Measurements from ENCODE around the gene MAFG. TPM values are rescaled to one million over a fixed set of nuclear protein-coding genes. Genes with fewer than 3 reads are reported as not detected.
A peak's percentile ranks its signal among the peaks of the same experiment; 100 is the strongest.

Gene MAFG
- total and polyA plus RNA-seq, 2 of the 13 experiments (the other 11 are each of a cell fraction or from before 2014, with no cell fraction given), result 14.5 to 20.0 TPM

DNA sequence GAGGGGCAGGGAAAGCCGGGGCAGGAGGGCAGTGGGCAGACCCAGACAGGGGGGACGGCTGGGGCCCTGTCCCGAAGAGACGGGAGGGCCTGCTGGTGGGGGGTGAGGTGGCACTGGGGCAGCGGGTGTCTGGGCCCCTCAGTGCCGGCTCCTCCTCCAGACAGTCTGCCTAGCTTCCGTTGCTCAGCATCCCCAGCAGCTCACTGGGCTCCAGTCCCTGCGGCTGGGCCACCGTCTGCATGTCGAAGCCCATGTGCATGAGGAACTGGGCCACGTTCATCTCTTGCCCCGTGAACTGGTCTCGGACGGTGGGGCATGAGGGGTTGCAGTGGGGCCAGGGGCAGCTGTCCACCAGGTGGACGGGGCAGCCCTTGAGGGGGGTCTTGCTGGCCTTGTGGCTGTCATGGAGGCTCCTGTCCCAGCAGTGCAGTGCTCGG lies 25.3 kb upstream of the MAFG start (continued):
- TF ChIP-seq, protein P1, sequence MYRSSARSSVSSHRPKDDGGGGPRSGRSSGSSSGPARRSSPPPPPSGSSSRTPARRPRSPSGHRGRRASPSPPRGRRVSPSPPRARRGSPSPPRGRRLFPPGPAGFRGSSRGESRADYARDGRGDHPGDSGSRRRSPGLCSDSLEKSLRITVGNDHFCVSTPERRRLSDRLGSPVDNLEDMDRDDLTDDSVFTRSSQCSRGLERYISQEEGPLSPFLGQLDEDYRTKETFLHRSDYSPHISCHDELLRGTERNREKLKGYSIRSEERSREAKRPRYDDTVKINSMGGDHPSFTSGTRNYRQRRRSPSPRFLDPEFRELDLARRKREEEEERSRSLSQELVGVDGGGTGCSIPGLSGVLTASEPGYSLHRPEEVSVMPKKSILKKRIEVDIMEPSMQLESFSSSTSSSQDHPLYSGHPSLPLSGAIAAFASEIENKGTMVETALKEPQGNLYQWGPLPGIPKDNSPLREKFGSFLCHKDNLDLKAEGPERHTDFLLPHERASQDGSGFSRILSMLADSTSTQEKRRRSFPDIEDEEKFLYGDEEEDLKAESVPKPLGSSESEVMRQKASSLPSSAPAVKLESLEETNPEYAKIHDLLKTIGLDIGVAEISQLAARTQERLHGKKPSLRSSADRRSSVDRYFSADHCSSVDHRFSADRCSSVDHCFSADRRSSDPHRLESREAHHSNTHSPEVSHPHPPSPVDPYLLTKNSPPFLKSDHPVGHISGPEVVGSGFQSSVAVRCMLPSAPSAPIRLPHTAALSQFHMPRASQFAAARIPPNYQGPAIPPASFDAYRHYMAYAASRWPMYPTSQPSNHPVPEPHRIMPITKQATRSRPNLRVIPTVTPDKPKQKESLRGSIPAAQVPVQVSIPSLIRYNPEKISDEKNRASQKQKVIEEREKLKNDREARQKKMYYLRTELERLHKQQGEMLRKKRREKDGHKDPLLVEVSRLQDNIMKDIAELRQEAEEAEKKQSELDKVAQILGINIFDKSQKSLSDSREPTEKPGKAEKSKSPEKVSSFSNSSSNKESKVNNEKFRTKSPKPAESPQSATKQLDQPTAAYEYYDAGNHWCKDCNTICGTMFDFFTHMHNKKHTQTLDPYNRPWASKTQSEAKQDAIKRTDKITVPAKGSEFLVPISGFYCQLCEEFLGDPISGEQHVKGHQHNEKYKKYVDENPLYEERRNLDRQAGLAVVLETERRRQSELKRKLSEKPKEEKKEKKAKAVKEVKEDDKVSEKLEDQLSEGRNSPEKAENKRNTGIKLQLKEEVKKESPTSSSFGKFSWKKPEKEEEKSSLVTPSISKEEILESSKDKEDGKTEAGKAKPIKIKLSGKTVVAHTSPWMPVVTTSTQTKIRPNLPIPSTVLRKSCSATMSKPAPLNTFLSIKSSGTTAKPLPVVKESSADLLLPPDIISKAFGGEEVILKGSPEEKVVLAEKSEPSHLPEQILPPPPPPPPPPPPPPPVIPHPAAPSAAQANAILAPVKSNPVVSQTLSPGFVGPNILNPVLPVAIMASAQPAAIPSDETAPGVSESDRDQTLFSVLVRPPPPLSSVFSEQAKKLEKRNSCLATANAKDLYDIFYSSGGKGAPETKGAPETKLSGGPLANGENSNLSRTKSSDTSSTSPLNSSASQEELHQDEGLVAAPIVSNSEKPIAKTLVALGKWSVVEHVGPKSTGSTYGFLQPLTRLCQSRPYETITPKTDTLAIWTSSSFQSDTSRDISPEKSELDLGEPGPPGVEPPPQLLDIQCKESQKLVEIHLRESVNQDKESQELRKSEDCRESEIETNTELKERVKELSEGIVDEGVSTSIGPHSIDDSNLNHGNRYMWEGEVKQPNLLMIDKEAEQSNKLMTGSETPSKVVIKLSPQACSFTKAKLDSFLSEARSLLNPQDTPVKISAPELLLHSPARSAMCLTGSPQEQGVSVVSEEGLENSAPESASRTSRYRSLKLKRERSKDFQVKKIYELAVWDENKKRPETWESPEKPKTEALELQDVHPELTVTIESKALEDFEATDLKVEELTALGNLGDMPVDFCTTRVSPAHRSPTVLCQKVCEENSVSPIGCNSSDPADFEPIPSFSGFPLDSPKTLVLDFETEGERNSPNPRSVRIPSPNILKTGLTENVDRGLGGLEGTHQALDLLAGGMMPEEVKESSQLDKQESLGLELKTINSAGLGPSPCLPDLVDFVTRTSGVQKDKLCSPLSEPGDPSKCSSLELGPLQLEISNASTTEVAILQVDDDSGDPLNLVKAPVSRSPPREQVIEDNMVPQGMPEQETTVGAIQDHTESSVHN (CRISPR knock-in tag; IDR thresholded peaks at IDR 0.05), result 0 out of 2 replicates have a peak, but pooled peaks have one; percentile 73
- TF ChIP-seq MYNN (CRISPR knock-in tag; IDR thresholded peaks at IDR 0.05; ENCODE audit: low read depth), result no peak
- TF ChIP-seq, protein P2, sequence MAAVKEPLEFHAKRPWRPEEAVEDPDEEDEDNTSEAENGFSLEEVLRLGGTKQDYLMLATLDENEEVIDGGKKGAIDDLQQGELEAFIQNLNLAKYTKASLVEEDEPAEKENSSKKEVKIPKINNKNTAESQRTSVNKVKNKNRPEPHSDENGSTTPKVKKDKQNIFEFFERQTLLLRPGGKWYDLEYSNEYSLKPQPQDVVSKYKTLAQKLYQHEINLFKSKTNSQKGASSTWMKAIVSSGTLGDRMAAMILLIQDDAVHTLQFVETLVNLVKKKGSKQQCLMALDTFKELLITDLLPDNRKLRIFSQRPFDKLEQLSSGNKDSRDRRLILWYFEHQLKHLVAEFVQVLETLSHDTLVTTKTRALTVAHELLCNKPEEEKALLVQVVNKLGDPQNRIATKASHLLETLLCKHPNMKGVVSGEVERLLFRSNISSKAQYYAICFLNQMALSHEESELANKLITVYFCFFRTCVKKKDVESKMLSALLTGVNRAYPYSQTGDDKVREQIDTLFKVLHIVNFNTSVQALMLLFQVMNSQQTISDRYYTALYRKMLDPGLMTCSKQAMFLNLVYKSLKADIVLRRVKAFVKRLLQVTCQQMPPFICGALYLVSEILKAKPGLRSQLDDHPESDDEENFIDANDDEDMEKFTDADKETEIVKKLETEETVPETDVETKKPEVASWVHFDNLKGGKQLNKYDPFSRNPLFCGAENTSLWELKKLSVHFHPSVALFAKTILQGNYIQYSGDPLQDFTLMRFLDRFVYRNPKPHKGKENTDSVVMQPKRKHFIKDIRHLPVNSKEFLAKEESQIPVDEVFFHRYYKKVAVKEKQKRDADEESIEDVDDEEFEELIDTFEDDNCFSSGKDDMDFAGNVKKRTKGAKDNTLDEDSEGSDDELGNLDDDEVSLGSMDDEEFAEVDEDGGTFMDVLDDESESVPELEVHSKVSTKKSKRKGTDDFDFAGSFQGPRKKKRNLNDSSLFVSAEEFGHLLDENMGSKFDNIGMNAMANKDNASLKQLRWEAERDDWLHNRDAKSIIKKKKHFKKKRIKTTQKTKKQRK (IDR thresholded peaks at IDR 0.05; ENCODE audit: low read length), result no peak
- no peak for TF ChIP-seq EP300 (IDR thresholded peaks at IDR 0.05; ENCODE audit: low read depth in 2 of 2, low read length in 2 of 2)
- TF ChIP-seq EP300 (CRISPR knock-in tag; IDR thresholded peaks at IDR 0.05; ENCODE audit: borderline replicate concordance), result no peak
- TF ChIP-seq ZNF12 (CRISPR knock-in tag; IDR thresholded peaks at IDR 0.05), result no peak
- no peak for TF ChIP-seq NCOA5 (CRISPR knock-in tag; IDR thresholded peaks at IDR 0.05)
- TF ChIP-seq, protein P3, sequence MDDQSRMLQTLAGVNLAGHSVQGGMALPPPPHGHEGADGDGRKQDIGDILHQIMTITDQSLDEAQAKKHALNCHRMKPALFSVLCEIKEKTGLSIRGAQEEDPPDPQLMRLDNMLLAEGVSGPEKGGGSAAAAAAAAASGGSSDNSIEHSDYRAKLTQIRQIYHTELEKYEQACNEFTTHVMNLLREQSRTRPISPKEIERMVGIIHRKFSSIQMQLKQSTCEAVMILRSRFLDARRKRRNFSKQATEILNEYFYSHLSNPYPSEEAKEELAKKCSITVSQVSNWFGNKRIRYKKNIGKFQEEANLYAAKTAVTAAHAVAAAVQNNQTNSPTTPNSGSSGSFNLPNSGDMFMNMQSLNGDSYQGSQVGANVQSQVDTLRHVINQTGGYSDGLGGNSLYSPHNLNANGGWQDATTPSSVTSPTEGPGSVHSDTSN (CRISPR knock-in tag; IDR thresholded peaks at IDR 0.05; ENCODE audit: borderline replicate concordance), result no peak
- TF ChIP-seq, protein P4, sequence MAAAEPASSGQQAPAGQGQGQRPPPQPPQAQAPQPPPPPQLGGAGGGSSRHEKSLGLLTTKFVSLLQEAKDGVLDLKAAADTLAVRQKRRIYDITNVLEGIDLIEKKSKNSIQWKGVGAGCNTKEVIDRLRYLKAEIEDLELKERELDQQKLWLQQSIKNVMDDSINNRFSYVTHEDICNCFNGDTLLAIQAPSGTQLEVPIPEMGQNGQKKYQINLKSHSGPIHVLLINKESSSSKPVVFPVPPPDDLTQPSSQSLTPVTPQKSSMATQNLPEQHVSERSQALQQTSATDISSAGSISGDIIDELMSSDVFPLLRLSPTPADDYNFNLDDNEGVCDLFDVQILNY (CRISPR knock-in tag; conservative IDR thresholded peaks at IDR 0.05), result no peak
- peak; percentile 82; the same call in 1 of the 2 replicates for TF ChIP-seq PAF1 (CRISPR knock-in tag; IDR thresholded peaks at IDR 0.05)
- no peak for TF ChIP-seq ZNF382 (CRISPR knock-in tag; IDR thresholded peaks at IDR 0.05; ENCODE audit: borderline replicate concordance)
- TF ChIP-seq DMAP1 (CRISPR knock-in tag; IDR thresholded peaks at IDR 0.05), result no peak
- TF ChIP-seq HNRNPLL (IDR thresholded peaks at IDR 0.05; ENCODE audit: low read depth, low read length, poor library complexity, severe bottlenecking), result no peak
- TF ChIP-seq GABPB1 (CRISPR knock-in tag; IDR thresholded peaks at IDR 0.05), result peak; percentile 32; the same call in 1 of the 2 replicates
- peak; percentile 49; the same call in 1 of the 2 replicates for TF ChIP-seq ZC3H4 (CRISPR knock-in tag; IDR thresholded peaks at IDR 0.05; ENCODE audit: borderline replicate concordance)
- no peak for TF ChIP-seq IRF2 (CRISPR knock-in tag; IDR thresholded peaks at IDR 0.05)
- TF ChIP-seq ZSCAN25 (CRISPR knock-in tag; IDR thresholded peaks at IDR 0.05), result peak; percentile 33; the same call in 1 of the 2 replicates
- no peak for TF ChIP-seq CEBPG (CRISPR knock-in tag; IDR thresholded peaks at IDR 0.05)

Data from HepG2 (cell line).